ENCODE measurements around the gene PDE1C.
A peak's percentile ranks its signal among the peaks of the same experiment; 100 is the strongest.

PDE1C gene

DNA sequence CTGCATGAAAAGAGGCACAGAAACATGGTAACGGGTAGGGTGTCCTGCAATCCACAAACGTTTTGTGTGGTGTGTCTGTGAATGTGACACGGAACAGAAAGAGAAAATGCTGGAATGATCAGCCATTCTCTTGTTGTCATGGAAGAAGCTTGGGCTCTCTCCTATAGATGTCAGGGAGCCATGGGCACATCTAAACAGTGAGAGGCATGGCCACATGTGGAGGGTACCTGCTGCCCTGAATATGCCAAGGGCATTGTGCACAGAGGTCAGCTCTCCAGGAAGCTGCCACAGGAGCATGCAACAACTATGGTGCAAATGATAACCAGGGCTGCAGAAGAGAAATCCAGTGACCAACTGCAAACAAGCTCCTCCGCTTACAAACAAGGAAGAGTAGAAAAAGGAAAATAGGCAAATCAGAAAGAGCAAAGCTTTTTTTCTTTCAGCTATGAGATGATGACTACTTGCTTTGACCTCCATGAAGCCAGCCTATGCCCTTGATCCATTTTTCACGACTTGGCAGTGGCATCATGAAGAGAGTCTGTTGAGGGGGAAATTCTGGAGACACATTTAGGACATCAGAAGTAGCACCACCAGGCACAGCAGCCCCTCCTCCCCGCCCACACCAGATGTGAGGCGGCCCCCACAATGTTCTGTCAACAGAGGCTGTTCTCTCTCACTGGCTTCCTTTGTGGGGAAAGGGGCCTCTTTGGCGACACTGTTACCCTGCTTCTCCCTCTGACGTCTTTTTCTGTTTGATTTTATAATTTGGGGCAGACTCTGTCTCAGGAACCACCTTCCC is 4.8 kb upstream of the PDE1C start:
- Histone ChIP-seq H3K9ac (ENCODE audit: low read depth, low read length) (no peak overlapping the region), H3K36me3 (ENCODE audit: control insufficient read depth, insufficient read depth, low read length) (no peaks in the 10 kb centered on the region), H3K9me3 (ENCODE audit: control insufficient read depth, insufficient read depth, low read length) (no peaks in the 10 kb centered on the region), H3K27ac (ENCODE audit: low read depth, low read length) (no peak overlapping the region), H3K4me1 (ENCODE audit: control insufficient read depth, insufficient read depth, low read length) (no peaks in the 10 kb centered on the region; the same call in 1 of the 2 replicates), H3K27me3 (ENCODE audit: control insufficient read depth, insufficient read depth, low read length) (peaks cover 47% of the 10 kb centered on the region), H3K4me3 (ENCODE audit: low read depth, low read length) (no peak overlapping the region)

DNA sequence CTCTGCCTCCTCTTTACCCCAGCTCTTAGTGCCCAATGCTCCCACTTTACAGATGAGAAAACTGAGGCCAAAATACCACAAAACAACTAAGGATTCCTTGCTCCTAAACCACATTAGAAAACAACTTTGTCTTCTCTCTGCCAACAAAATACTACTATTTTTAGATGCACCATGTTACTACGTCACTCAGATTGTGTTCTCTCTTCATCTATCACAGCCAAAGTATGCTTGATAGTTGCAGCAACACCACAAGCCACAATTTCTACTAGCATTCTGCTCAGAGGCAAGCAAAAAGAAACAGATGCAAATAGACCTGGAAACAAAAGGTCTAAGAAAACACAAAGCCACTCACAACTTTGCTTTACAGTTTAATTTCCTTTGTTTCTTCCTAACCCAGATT is 3.3 kb upstream of the PDE1C start:
- Histone ChIP-seq H3K9me3 (ENCODE audit: control insufficient read depth, insufficient read depth, low read length) (no peaks in the 10 kb centered on the region), H3K4me3 (ENCODE audit: low read depth, low read length) (no peak overlapping the region), H3K27ac (ENCODE audit: low read depth, low read length) (no peak overlapping the region), H3K4me1 (ENCODE audit: control insufficient read depth, insufficient read depth, low read length) (no peaks in the 10 kb centered on the region; the same call in 1 of the 2 replicates), H3K9ac (ENCODE audit: low read depth, low read length) (no peak overlapping the region), H3K27me3 (ENCODE audit: control insufficient read depth, insufficient read depth, low read length) (peaks cover 62% of the 10 kb centered on the region), H3K36me3 (ENCODE audit: control insufficient read depth, insufficient read depth, low read length) (no peaks in the 10 kb centered on the region)

DNA sequence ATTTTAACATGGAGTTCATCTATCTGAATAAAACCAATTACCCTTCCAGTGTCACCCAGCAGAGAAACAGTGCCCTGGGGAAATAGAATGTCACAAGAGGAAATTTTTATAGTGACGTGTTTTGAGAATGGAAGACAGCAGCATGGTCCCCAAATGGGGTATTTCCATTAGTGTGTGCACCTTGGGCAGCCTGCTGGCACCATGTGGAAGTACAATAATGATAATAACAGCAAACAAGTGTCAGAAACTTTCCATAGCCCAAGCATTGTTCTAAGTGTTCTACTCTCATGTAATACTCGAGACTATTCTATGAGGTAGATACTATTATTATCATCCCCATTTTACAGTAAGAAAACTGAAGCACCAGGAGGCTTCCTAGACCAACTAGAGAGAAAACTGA is 2.2 kb upstream of the PDE1C start:
- Histone ChIP-seq H3K27me3 (ENCODE audit: control insufficient read depth, insufficient read depth, low read length) (peaks cover 73% of the 10 kb centered on the region), H3K36me3 (ENCODE audit: control insufficient read depth, insufficient read depth, low read length) (no peaks in the 10 kb centered on the region), H3K9me3 (ENCODE audit: control insufficient read depth, insufficient read depth, low read length) (no peaks in the 10 kb centered on the region), H3K9ac (ENCODE audit: low read depth, low read length) (no peak overlapping the region), H3K4me3 (ENCODE audit: low read depth, low read length) (no peak overlapping the region), H3K4me1 (ENCODE audit: control insufficient read depth, insufficient read depth, low read length) (no peaks in the 10 kb centered on the region; the same call in 1 of the 2 replicates), H3K27ac (ENCODE audit: low read depth, low read length) (no peak overlapping the region)

DNA sequence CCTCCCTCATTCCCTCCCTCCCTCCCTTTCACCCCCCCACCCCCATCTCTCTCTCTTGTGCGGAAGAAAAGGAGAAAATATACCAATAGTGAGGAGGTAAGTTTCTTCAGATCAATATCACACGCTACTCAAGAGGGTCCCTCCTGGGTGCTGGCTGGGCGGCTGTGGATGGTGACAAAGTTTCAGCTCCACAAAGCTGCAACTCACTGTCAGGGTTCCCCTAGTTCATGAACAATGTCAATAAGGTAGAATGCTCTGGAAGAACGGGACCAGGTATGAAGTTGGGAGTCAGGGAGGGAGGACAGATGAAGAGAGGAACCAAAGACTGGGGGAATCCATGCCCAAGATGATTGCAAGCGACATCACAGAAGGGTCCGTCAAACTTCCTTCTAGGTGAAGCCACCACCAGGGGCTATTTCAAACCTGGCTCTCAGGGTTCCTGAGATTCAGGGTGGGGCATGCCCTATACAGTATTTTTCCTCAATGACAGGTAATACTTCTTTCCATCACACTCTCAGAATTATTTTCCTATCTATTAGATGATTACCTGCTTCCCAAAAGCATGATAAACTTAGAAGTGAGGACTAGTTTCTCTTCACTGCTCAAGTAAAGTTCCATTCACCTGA is 1.4 kb upstream of the PDE1C start:
- H3K4me1 ChIP-seq (ENCODE audit: control insufficient read depth, insufficient read depth, low read length), result no peaks in the 10 kb centered on the region; the same call in 1 of the 2 replicates
- no peaks in the 10 kb centered on the region for H3K36me3 ChIP-seq (ENCODE audit: control insufficient read depth, insufficient read depth, low read length)
- H3K27me3 ChIP-seq (ENCODE audit: control insufficient read depth, insufficient read depth, low read length), result peaks cover 81% of the 10 kb centered on the region
- H3K9me3 ChIP-seq (ENCODE audit: control insufficient read depth, insufficient read depth, low read length), result no peaks in the 10 kb centered on the region
- peak overlapping the region; percentile 79; the same call in 1 of the 2 replicates for H3K4me3 ChIP-seq (ENCODE audit: low read depth, low read length)
- no peak overlapping the region for H3K27ac ChIP-seq (ENCODE audit: low read depth, low read length)
- H3K9ac ChIP-seq (ENCODE audit: low read depth, low read length), result no peak overlapping the region

DNA sequence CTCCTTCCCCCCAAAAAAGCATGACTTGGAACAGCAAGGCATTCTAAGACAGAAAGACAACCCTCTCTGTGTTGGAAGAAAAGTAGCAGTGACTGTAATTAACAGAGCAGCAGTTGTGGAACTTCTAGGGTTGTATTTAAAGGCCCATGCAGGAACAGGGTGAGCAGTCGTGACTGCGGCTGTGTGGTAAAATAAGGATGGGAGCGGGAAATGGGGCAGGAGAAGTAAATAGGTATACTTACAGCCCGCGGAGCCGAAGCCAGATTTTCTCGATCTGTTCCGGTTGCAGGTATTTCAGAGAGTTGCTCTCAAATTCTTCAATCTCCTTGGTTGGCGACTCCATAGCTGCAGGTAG is 179 bp downstream of the PDE1C start:
- H3K27ac ChIP-seq (ENCODE audit: low read depth, low read length), result no peak overlapping the region
- peak overlapping the region; percentile 79 for H3K4me3 ChIP-seq (ENCODE audit: low read depth, low read length)
- H3K27me3 ChIP-seq (ENCODE audit: control insufficient read depth, insufficient read depth, low read length), result peaks cover 97% of the 10 kb centered on the region
- no peak overlapping the region for H3K9ac ChIP-seq (ENCODE audit: low read depth, low read length)
- no peaks in the 10 kb centered on the region for H3K36me3 ChIP-seq (ENCODE audit: control insufficient read depth, insufficient read depth, low read length)
- no peaks in the 10 kb centered on the region; the same call in 1 of the 2 replicates for H3K4me1 ChIP-seq (ENCODE audit: control insufficient read depth, insufficient read depth, low read length)
- H3K9me3 ChIP-seq (ENCODE audit: control insufficient read depth, insufficient read depth, low read length), result no peaks in the 10 kb centered on the region

DNA sequence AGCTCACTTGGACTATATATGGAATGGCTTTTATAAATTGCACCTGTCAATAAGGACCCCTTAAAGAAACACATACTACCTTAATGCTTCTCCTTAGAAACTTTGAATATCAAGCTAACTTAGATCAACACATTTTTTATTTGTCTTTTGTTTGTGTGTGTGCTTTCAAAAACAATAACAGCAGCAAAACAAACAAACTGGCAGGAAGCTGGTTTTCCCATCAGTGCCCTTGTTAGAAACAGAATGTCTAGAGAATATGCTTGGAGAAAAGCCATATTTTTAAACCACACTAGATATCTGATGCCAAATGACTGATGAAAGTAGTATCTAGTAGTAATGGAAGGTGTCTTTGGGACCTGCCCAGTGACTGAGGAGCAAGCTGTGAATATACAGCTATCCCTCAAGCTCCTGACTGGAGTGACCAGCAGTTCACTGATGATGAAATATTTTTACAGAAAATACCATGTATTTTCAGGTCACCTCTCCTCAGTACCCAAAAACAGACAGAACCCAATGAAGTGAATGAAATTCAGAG is 1.0 kb downstream of the PDE1C start:
- no peaks in the 10 kb centered on the region; the same call in 1 of the 2 replicates for H3K4me1 ChIP-seq (ENCODE audit: control insufficient read depth, insufficient read depth, low read length)
- H3K36me3 ChIP-seq (ENCODE audit: control insufficient read depth, insufficient read depth, low read length), result no peaks in the 10 kb centered on the region
- H3K27me3 ChIP-seq (ENCODE audit: control insufficient read depth, insufficient read depth, low read length), result peaks cover 93% of the 10 kb centered on the region
- no peak overlapping the region for H3K9ac ChIP-seq (ENCODE audit: low read depth, low read length)
- H3K4me3 ChIP-seq (ENCODE audit: low read depth, low read length), result no peak overlapping the region
- H3K27ac ChIP-seq (ENCODE audit: low read depth, low read length), result no peak overlapping the region
- H3K9me3 ChIP-seq (ENCODE audit: control insufficient read depth, insufficient read depth, low read length), result no peaks in the 10 kb centered on the region

DNA sequence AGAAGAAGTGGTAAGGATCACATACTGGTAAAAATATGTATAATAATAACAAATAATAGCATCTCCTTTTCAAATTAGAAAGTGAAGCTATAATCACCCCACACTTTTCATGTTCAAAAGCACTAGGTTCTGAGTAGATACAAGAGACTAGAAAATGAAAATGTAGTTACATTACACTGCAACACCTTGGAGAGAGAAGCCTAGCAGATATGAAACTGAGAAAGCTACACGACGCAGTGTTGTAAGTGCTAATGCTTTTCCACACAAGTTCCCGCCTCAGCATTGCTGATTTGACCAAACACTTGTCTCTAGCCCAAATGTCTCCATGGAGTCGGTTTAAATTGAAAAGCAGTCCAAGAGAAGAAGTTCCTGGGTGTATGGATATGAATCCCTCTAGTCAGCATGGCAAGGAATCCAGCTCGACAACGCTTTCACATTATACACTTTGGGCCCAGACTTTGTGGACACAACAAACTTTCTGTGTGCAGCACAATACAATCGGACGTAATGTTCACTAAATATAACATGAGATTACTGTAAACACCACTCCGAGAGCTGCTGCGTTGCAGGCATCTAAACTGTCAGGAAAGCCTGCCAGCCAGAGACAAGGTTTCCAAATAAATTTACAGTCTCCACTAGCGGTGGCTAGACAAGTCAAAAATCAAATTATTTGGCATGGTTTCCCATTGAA is 1.7 kb downstream of the PDE1C start:
- Histone ChIP-seq H3K36me3 (ENCODE audit: control insufficient read depth, insufficient read depth, low read length) (no peaks in the 10 kb centered on the region), H3K27me3 (ENCODE audit: control insufficient read depth, insufficient read depth, low read length) (peaks cover 86% of the 10 kb centered on the region), H3K9ac (ENCODE audit: low read depth, low read length) (no peak overlapping the region), H3K4me1 (ENCODE audit: control insufficient read depth, insufficient read depth, low read length) (no peaks in the 10 kb centered on the region; the same call in 1 of the 2 replicates), H3K9me3 (ENCODE audit: control insufficient read depth, insufficient read depth, low read length) (no peaks in the 10 kb centered on the region), H3K27ac (ENCODE audit: low read depth, low read length) (no peak overlapping the region), H3K4me3 (ENCODE audit: low read depth, low read length) (no peak overlapping the region)

DNA sequence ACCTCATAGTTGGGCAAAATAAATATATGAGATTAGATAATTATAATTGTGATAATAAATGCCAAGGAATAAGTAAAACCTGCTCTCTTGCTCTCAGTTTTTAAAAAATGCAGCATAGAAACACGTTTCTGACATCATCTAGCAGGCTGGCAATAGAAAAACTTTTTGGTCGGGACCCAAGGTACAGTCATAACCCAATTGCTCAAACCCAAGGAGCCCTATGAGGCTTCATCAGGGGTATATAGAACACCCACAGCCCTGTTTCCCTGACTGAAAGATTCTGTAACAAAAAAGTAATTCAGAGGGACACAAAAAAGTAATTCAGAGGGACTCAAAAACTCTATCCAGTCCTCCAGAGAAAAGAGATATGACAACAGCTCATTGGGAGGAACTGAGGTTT is 3.8 kb downstream of the PDE1C start:
- Histone ChIP-seq H3K36me3 (ENCODE audit: control insufficient read depth, insufficient read depth, low read length) (no peaks in the 10 kb centered on the region), H3K9ac (ENCODE audit: low read depth, low read length) (no peak overlapping the region), H3K4me3 (ENCODE audit: low read depth, low read length) (no peak overlapping the region), H3K9me3 (ENCODE audit: control insufficient read depth, insufficient read depth, low read length) (no peaks in the 10 kb centered on the region), H3K27me3 (ENCODE audit: control insufficient read depth, insufficient read depth, low read length) (peaks cover 74% of the 10 kb centered on the region), H3K4me1 (ENCODE audit: control insufficient read depth, insufficient read depth, low read length) (no peaks in the 10 kb centered on the region; the same call in 1 of the 2 replicates), H3K27ac (ENCODE audit: low read depth, low read length) (no peak overlapping the region)

DNA sequence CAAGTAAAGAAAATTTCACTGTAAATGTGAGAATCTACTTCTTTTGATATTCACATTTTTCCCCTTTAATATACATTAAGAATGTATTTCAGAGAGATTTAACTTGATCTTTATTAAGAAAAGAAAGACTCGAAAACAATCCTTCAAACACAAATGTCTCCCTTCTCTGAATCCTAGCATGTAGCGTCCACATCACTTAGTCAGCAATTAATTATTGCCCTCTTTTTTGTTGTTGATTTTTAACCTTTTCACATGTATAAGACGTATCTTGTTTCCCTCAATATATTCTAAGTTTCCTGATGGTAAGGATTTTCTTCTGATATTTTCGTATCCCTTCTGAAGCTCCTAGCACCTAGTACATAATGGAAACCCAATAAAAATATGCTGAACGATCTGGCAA is 6.6 kb downstream of the PDE1C start:
- H3K4me3 ChIP-seq (ENCODE audit: low read depth, low read length), result no peak overlapping the region
- H3K27me3 ChIP-seq (ENCODE audit: control insufficient read depth, insufficient read depth, low read length), result peaks cover 46% of the 10 kb centered on the region
- H3K9me3 ChIP-seq (ENCODE audit: control insufficient read depth, insufficient read depth, low read length), result no peaks in the 10 kb centered on the region
- H3K9ac ChIP-seq (ENCODE audit: low read depth, low read length), result no peak overlapping the region
- peaks cover 17% of the 10 kb centered on the region for H3K4me1 ChIP-seq (ENCODE audit: control insufficient read depth, insufficient read depth, low read length)
- no peak overlapping the region for H3K27ac ChIP-seq (ENCODE audit: low read depth, low read length)
- no peaks in the 10 kb centered on the region for H3K36me3 ChIP-seq (ENCODE audit: control insufficient read depth, insufficient read depth, low read length)

DNA sequence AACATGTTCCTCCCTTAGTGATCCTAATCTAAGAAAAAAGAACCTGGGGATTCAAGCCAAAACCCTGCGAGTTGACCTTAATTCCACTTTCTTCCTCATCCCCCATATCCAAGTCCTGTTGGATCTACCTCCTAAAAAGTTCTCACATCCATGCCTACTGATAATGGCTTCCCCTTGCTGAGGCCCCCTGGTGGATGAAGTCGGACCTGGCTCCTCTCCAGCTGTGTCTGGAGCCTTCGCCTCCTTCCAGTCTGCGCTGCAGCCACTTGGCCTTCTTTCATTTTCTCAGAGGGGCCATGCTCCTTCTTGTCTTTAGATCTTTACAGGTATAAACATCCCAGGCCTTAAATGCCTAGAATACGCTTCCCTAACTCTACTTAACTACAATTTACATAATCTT is 8.1 kb downstream of the PDE1C start:
- H3K36me3 ChIP-seq (ENCODE audit: control insufficient read depth, insufficient read depth, low read length), result no peaks in the 10 kb centered on the region
- no peak overlapping the region for H3K9ac ChIP-seq (ENCODE audit: low read depth, low read length)
- peaks cover 31% of the 10 kb centered on the region for H3K27me3 ChIP-seq (ENCODE audit: control insufficient read depth, insufficient read depth, low read length)
- H3K27ac ChIP-seq (ENCODE audit: low read depth, low read length), result no peak overlapping the region
- H3K9me3 ChIP-seq (ENCODE audit: control insufficient read depth, insufficient read depth, low read length), result no peaks in the 10 kb centered on the region
- no peak overlapping the region for H3K4me3 ChIP-seq (ENCODE audit: low read depth, low read length)
- H3K4me1 ChIP-seq (ENCODE audit: control insufficient read depth, insufficient read depth, low read length), result peaks cover 21% of the 10 kb centered on the region

DNA sequence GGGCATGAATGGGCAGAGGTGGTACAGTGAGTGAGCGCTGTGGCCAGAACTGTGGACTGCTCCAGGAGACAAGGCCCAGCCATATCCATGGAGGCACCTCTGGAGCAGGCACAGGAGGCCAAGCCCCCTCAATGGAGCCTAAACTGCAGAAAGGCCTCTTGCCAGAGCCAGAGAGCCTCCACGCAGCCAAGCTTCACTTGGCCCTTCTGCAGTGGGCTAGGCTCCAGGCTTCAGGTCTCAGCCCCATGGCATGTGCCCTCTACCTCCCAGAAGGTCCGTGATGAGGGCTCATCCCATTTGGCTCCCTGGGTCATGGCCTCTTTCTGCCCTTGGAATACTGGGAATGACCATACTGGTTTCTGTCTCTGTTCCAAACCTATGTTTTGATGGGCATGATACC is 8.9 kb downstream of the PDE1C start:
- Histone ChIP-seq H3K9me3 (ENCODE audit: control insufficient read depth, insufficient read depth, low read length) (no peaks in the 10 kb centered on the region), H3K4me3 (ENCODE audit: low read depth, low read length) (no peak overlapping the region), H3K4me1 (ENCODE audit: control insufficient read depth, insufficient read depth, low read length) (peaks cover 21% of the 10 kb centered on the region), H3K9ac (ENCODE audit: low read depth, low read length) (no peak overlapping the region), H3K27me3 (ENCODE audit: control insufficient read depth, insufficient read depth, low read length) (peaks cover 23% of the 10 kb centered on the region), H3K27ac (ENCODE audit: low read depth, low read length) (no peak overlapping the region), H3K36me3 (ENCODE audit: control insufficient read depth, insufficient read depth, low read length) (no peaks in the 10 kb centered on the region)
